ENCODE data around the gene MPPED2.

The MPPED2 gene

GRCh38 chr11:30502305-30502704 is 83.8 kb downstream of the MPPED2 start:
- H3K4me3 ChIP-seq (ENCODE audit: low read depth, low read length) = no peak overlapping the region
- no peak for TF ChIP-seq CTCF (IDR thresholded peaks at IDR 0.05; ENCODE audit: low read depth, low read length)

- no peak overlapping the region for H3K4me3 ChIP-seq (ENCODE audit: low read depth, low read length)
- no peak for TF ChIP-seq CTCF (IDR thresholded peaks at IDR 0.05; ENCODE audit: low read depth, low read length)
These were observed 84.4 kb downstream of the MPPED2 start for GRCh38 chr11:30501744-30502143.

- H3K4me3 ChIP-seq (ENCODE audit: low read depth, low read length) = no peak overlapping the region
- no peak for TF ChIP-seq CTCF (IDR thresholded peaks at IDR 0.05; ENCODE audit: low read depth, low read length)
These were observed 86.2 kb downstream of the MPPED2 start for GRCh38 chr11:30499940-30500339.

GRCh38 chr11:30497600-30497999 is 88.6 kb downstream of the MPPED2 start:
- no peak overlapping the region for H3K4me3 ChIP-seq (ENCODE audit: low read depth, low read length)
- TF ChIP-seq CTCF (IDR thresholded peaks at IDR 0.05; ENCODE audit: low read depth, low read length) = no peak

- H3K4me3 ChIP-seq (ENCODE audit: low read depth, low read length) = no peak overlapping the region
- TF ChIP-seq CTCF (IDR thresholded peaks at IDR 0.05; ENCODE audit: low read depth, low read length) = no peak
These were observed 89.2 kb downstream of the MPPED2 start for GRCh38 chr11:30496935-30497334.

- TF ChIP-seq CTCF (IDR thresholded peaks at IDR 0.05; ENCODE audit: low read depth, low read length) = no peak
- no peak overlapping the region for H3K4me3 ChIP-seq (ENCODE audit: low read depth, low read length)
These were observed 90.7 kb downstream of the MPPED2 start for GRCh38 chr11:30495437-30495836.

GRCh38 chr11:30489511-30489910 is 96.6 kb downstream of the MPPED2 start:
- no peak for TF ChIP-seq CTCF (IDR thresholded peaks at IDR 0.05; ENCODE audit: low read depth, low read length)
- H3K4me3 ChIP-seq (ENCODE audit: low read depth, low read length) = no peak overlapping the region

All from WI38 (cell line).